Measurements from ENCODE around the gene TCF7.

Gene TCF7

GRCh38 chr5:134113902-134114875, at the start of gene TCF7:
TCF7 (plus strand) TSS chr5:134114681; CDS start chr5:134114907, 226 bp downstream.
- DNase-seq: peak; percentile 77

GRCh38 chr5:134069553-134069952, 44.9 kb upstream of the TCF7 start:
- DNase-seq: no peak

- DNase-seq: peak; percentile 10
These were observed 43.5 kb upstream of the TCF7 start for GRCh38 chr5:134070725-134071613.

GRCh38 chr5:134071614-134072207, 42.8 kb upstream of the TCF7 start:
- no peak for DNase-seq

GRCh38 chr5:134072471-134073210, 41.8 kb upstream of the TCF7 start:
- DNase-seq: no peak

GRCh38 chr5:134073404-134073803, 41.1 kb upstream of the TCF7 start:
- no peak for DNase-seq

- no peak for DNase-seq
These were observed 39.4 kb upstream of the TCF7 start for GRCh38 chr5:134075102-134075501.

- no peak for DNase-seq
These were observed 36.4 kb upstream of the TCF7 start for GRCh38 chr5:134077926-134078580.

GRCh38 chr5:134079748-134080581, 34.5 kb upstream of the TCF7 start:
- no peak for DNase-seq

GRCh38 chr5:134082264-134082992, 32.1 kb upstream of the TCF7 start:
- DNase-seq: peak; percentile 29

- peak; percentile 17 for DNase-seq
These were observed 31.0 kb upstream of the TCF7 start for GRCh38 chr5:134083517-134083916.

GRCh38 chr5:134084022-134084565, 30.4 kb upstream of the TCF7 start:
- no peak for DNase-seq

- peak; percentile 41 for DNase-seq
These were observed 29.9 kb upstream of the TCF7 start for GRCh38 chr5:134084570-134084969.

- no peak for DNase-seq
These were observed 29.1 kb upstream of the TCF7 start for GRCh38 chr5:134085411-134085810.

- no peak for DNase-seq
These were observed 28.1 kb upstream of the TCF7 start for GRCh38 chr5:134086225-134086942.

- DNase-seq: no peak
These were observed 27.6 kb upstream of the TCF7 start for GRCh38 chr5:134086943-134087305.

- DNase-seq: peak; percentile 27
These were observed 26.2 kb upstream of the TCF7 start for GRCh38 chr5:134088291-134088690.

- no peak for DNase-seq
These were observed 25.4 kb upstream of the TCF7 start for GRCh38 chr5:134088994-134089560.

GRCh38 chr5:134090522-134090921, 24.0 kb upstream of the TCF7 start:
- no peak for DNase-seq

Measured in fibroblast of upper back skin (primary cell).